ENCODE data around the gene HS6ST1. TPM values are rescaled to one million over a fixed set of nuclear protein-coding genes. Genes with fewer than 3 reads are reported as not detected.

Gene HS6ST1
- 1 to 10 TPM; 6.2 to 6.8 TPM for total RNA-seq

- peaks cover 16% of the 10 kb centered on the region for H3K27me3 Mint-ChIP-seq
- POLR2A ChIA-PET = no interaction called here
Measured at GRCh38 chr2:128318776-128319464, at the start of gene HS6ST1. Gene HS6ST1, minus strand, starts transcription at chr2:128318868. Its CDS starts 305 bp downstream, at chr2:128318563.

GRCh38 chr2:128367601-128368359 lies 49.1 kb upstream of the HS6ST1 start:
- H3K36me3 Mint-ChIP-seq (ENCODE audit: low read depth) = no peaks in the 10 kb centered on the region
- POLR2A ChIA-PET = no interaction called here
- no peaks in the 10 kb centered on the region for H3K27me3 Mint-ChIP-seq
- no peak overlapping the region for H3K27ac Mint-ChIP-seq
- H3K9me3 Mint-ChIP-seq = no peaks in the 10 kb centered on the region
- DNase-seq = no peak
- CTCF ChIA-PET = no interaction called here
- H3K4me1 Mint-ChIP-seq = peaks cover 5% of the 10 kb centered on the region
- no peak overlapping the region for H3K4me3 Mint-ChIP-seq

More at GRCh38 chr2:128318776-128319464, at the start of gene HS6ST1:
- peaks cover 17% of the 10 kb centered on the region for H3K4me1 Mint-ChIP-seq
- peak within 1 kb of the TSS; percentile 74 for H3K4me3 Mint-ChIP-seq
- H3K36me3 Mint-ChIP-seq (ENCODE audit: low read depth) = no peaks in the 10 kb centered on the region
- no peak within 1 kb of the TSS for H3K27ac Mint-ChIP-seq
- CTCF ChIA-PET = no interaction called here
- H3K9me3 Mint-ChIP-seq = no peaks in the 10 kb centered on the region
- DNase-seq = peak; percentile 87

GRCh38 chr2:128366713-128367511 lies 48.2 kb upstream of the HS6ST1 start:
- no peaks in the 10 kb centered on the region for H3K4me1 Mint-ChIP-seq
- H3K36me3 Mint-ChIP-seq (ENCODE audit: low read depth) = no peaks in the 10 kb centered on the region
- DNase-seq = no peak
- no peaks in the 10 kb centered on the region for H3K27me3 Mint-ChIP-seq
- H3K9me3 Mint-ChIP-seq = no peaks in the 10 kb centered on the region
- H3K27ac Mint-ChIP-seq = no peak overlapping the region
- no peak overlapping the region for H3K4me3 Mint-ChIP-seq
- POLR2A ChIA-PET = no interaction called here
- CTCF ChIA-PET = no interaction called here

- no peaks in the 10 kb centered on the region for H3K9me3 Mint-ChIP-seq
- H3K27me3 Mint-ChIP-seq = no peaks in the 10 kb centered on the region
- H3K27ac Mint-ChIP-seq = no peak overlapping the region
- no peak overlapping the region for H3K4me3 Mint-ChIP-seq
- H3K4me1 Mint-ChIP-seq = no peaks in the 10 kb centered on the region
- no peaks in the 10 kb centered on the region for H3K36me3 Mint-ChIP-seq (ENCODE audit: low read depth)
- ChIA-PET POLR2A (no interaction called here), CTCF (no interaction called here)
- DNase-seq = no peak
Measured at GRCh38 chr2:128365217-128365905, 46.7 kb upstream of the HS6ST1 start.

- Mint-ChIP-seq H3K36me3 (ENCODE audit: low read depth) (no peaks in the 10 kb centered on the region), H3K4me1 (no peaks in the 10 kb centered on the region), H3K27me3 (no peaks in the 10 kb centered on the region), H3K9me3 (no peaks in the 10 kb centered on the region), H3K4me3 (no peak overlapping the region), H3K27ac (no peak overlapping the region)
- no peak for DNase-seq
- POLR2A ChIA-PET = no interaction called here
- CTCF ChIA-PET = no interaction called here
Measured at GRCh38 chr2:128364441-128364911, 45.8 kb upstream of the HS6ST1 start.

- DNase-seq = no peak
Measured at GRCh38 chr2:128363934-128364361, 45.3 kb upstream of the HS6ST1 start.

GRCh38 chr2:128362889-128363228 lies 44.2 kb upstream of the HS6ST1 start:
- no peak for DNase-seq
- Mint-ChIP-seq H3K27me3 (no peaks in the 10 kb centered on the region), H3K4me1 (no peaks in the 10 kb centered on the region), H3K36me3 (ENCODE audit: low read depth) (no peaks in the 10 kb centered on the region), H3K4me3 (no peak overlapping the region), H3K9me3 (no peaks in the 10 kb centered on the region), H3K27ac (no peak overlapping the region)
- ChIA-PET CTCF (no interaction called here), POLR2A (no interaction called here)

More at GRCh38 chr2:128363934-128364361, 45.3 kb upstream of the HS6ST1 start:
- Mint-ChIP-seq H3K27me3 (no peaks in the 10 kb centered on the region), H3K4me3 (no peak overlapping the region), H3K4me1 (no peaks in the 10 kb centered on the region), H3K9me3 (no peaks in the 10 kb centered on the region), H3K36me3 (ENCODE audit: low read depth) (no peaks in the 10 kb centered on the region), H3K27ac (no peak overlapping the region)
- ChIA-PET CTCF (no interaction called here), POLR2A (no interaction called here)

- Mint-ChIP-seq H3K27me3 (no peaks in the 10 kb centered on the region), H3K9me3 (no peaks in the 10 kb centered on the region), H3K36me3 (ENCODE audit: low read depth) (no peaks in the 10 kb centered on the region), H3K27ac (no peak overlapping the region), H3K4me3 (no peak overlapping the region), H3K4me1 (no peaks in the 10 kb centered on the region)
- POLR2A ChIA-PET = no interaction called here
- CTCF ChIA-PET = no interaction called here
- DNase-seq = no peak
Measured at GRCh38 chr2:128362176-128362888, 43.7 kb upstream of the HS6ST1 start.

- no peaks in the 10 kb centered on the region for H3K27me3 Mint-ChIP-seq
- H3K4me3 Mint-ChIP-seq = no peak overlapping the region
- no peak overlapping the region for H3K27ac Mint-ChIP-seq
- H3K36me3 Mint-ChIP-seq (ENCODE audit: low read depth) = no peaks in the 10 kb centered on the region
- POLR2A ChIA-PET = no interaction called here
- no peaks in the 10 kb centered on the region for H3K9me3 Mint-ChIP-seq
- DNase-seq = no peak
- no peaks in the 10 kb centered on the region for H3K4me1 Mint-ChIP-seq
- CTCF ChIA-PET = no interaction called here
Measured at GRCh38 chr2:128361376-128362131, 42.9 kb upstream of the HS6ST1 start.

GRCh38 chr2:128360711-128361110 lies 42.0 kb upstream of the HS6ST1 start:
- Mint-ChIP-seq H3K9me3 (no peaks in the 10 kb centered on the region), H3K27ac (no peak overlapping the region), H3K4me1 (no peaks in the 10 kb centered on the region), H3K27me3 (no peaks in the 10 kb centered on the region), H3K36me3 (ENCODE audit: low read depth) (no peaks in the 10 kb centered on the region), H3K4me3 (no peak overlapping the region)
- CTCF ChIA-PET = no interaction called here
- DNase-seq = no peak
- POLR2A ChIA-PET = no interaction called here

GRCh38 chr2:128359841-128360240 lies 41.2 kb upstream of the HS6ST1 start:
- Mint-ChIP-seq H3K4me1 (no peaks in the 10 kb centered on the region), H3K27ac (no peak overlapping the region)
- CTCF ChIA-PET = no interaction called here

More at GRCh38 chr2:128359841-128360240, 41.2 kb upstream of the HS6ST1 start:
- H3K36me3 Mint-ChIP-seq (ENCODE audit: low read depth) = no peaks in the 10 kb centered on the region
- H3K9me3 Mint-ChIP-seq = no peaks in the 10 kb centered on the region
- POLR2A ChIA-PET = no interaction called here
- DNase-seq = peak; percentile 9
- H3K4me3 Mint-ChIP-seq = no peak overlapping the region
- H3K27me3 Mint-ChIP-seq = no peaks in the 10 kb centered on the region

All from activated CD4-positive, alpha-beta memory T cell treated with anti-CD3 and anti-CD28 coated beads, Interleukin-2, amount 10 ng/mL, durations not matched to agents 7 days and 5 days (primary cell).